ENCODE measurements around the gene UNC45B.

Gene UNC45B

DNA sequence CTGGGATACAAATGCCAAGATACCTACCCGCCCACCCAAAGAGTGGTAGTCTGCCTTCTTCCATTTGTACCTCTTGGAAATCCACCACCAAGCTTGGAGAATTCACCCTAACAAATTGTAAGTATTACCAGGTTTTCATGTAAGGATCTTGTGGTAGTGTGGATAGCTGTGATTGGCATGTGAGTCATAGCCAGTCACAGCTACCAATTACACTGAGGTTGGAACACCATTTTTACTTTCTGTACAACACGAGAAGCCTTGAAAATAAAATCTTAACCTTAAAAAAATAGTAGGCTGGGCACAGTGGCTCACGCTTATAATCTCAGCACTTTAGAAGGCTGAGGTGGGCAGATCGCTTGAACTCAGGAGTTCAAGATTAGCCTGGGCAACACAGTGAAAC lies 65.1 kb downstream of the UNC45B start:
- Histone ChIP-seq H3K4me3 (ENCODE audit: insufficient read depth, low read depth, low read length, poor library complexity, severe bottlenecking) (no peak overlapping the region), H3K27ac (ENCODE audit: insufficient read depth, low read length, poor library complexity, severe bottlenecking) (peak overlapping the region; percentile 68), H3K36me3 (ENCODE audit: control insufficient read depth, insufficient read depth, low read length) (no peaks in the 10 kb centered on the region), H3K4me1 (ENCODE audit: control insufficient read depth, insufficient read depth, low read length, poor library complexity, severe bottlenecking) (peaks cover 47% of the 10 kb centered on the region), H3K9me3 (ENCODE audit: control insufficient read depth, low read length) (no peaks in the 10 kb centered on the region), H3K27me3 (replicated peaks; ENCODE audit: control insufficient read depth, insufficient read depth, low read length, poor library complexity, severe bottlenecking) (no peaks in the 10 kb centered on the region)
- DNase-seq: no peak

DNA sequence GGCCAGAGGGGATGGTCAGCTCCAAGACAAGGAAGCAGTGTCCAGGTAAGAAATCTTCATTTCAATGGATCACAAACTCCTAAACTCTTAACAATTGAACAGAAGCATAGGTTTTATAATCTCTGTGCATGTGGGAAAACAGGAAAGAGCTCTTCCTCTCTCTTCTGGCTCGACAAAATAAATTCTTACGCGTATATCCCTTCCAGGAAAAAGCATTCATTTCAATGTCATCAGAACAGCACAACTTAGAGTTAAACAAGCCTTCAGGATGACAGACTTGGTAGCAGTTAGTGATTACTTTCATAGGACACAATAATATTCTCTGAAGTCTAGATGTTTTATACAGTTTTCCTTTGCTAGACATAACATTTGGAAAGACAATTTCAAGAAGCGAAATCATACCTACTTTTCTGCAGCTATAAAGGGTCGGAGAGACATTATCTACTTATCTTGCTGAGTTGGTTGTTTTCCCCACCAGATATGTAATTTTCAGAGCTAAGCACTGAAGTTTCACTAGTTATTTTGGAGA lies 65.9 kb downstream of the UNC45B start:
- H3K4me3 ChIP-seq (ENCODE audit: insufficient read depth, low read depth, low read length, poor library complexity, severe bottlenecking): peak overlapping the region; percentile 26
- DNase-seq: no peak
- H3K4me1 ChIP-seq (ENCODE audit: control insufficient read depth, insufficient read depth, low read length, poor library complexity, severe bottlenecking): peaks cover 47% of the 10 kb centered on the region

DNA sequence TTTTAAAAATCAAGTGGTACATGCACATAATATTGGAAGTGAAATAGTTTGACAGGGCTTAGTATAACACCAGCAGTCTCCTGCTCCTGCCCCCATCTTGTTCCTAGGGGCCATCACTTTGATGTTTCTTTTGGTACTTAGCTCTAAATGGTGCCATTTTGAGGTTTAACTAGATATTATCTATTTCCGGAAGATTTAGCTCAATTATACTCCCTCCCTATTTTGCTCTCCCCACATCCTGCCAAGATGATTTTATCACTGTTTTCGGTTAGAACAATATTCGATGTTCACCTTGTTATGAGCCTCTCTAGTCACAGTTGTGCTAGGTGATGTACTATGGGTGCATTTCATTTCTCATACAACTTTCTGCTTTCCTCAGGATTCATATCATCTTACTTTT lies 66.6 kb downstream of the UNC45B start:
- peak overlapping the region; percentile 27 for H3K4me3 ChIP-seq (ENCODE audit: insufficient read depth, low read depth, low read length, poor library complexity, severe bottlenecking)

More for the DNA sequence above, 65.9 kb downstream of the UNC45B start:
- Histone ChIP-seq H3K9me3 (ENCODE audit: control insufficient read depth, low read length) (no peaks in the 10 kb centered on the region), H3K27me3 (replicated peaks; ENCODE audit: control insufficient read depth, insufficient read depth, low read length, poor library complexity, severe bottlenecking) (no peaks in the 10 kb centered on the region), H3K27ac (ENCODE audit: insufficient read depth, low read length, poor library complexity, severe bottlenecking) (peak overlapping the region; percentile 68), H3K36me3 (ENCODE audit: control insufficient read depth, insufficient read depth, low read length) (no peaks in the 10 kb centered on the region)

DNA sequence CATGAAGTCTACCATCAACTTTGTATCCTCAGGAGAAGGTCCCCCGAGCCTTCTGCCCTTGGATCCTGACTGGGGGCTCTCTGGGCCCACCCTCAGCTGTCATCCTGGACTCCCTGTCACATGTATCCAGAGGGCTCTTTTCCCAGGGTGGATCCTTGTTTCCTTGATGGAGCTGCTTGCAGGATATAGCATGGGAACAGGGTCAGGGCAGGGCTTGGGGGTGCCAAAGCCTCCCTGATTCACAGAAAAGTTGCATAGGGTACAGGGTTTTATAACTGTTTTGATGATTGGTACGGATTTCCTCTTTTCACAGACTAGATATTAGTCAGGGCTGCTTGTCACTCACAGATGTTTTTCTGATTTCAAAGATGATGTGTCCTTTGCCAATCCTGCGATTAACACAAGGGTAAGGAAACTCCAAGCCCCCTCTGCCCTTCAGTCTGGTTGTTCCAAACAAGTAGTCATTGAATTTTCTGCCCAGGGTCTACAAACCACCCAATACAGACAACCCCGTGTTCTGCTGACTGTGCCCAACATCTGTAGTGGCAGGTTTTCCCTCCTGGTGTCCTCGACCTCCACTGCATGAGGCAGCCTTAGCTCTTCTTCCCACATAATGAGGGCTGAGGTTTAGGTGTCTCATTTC lies 67.1 kb downstream of the UNC45B start:
- H3K36me3 ChIP-seq (ENCODE audit: control insufficient read depth, insufficient read depth, low read length): no peaks in the 10 kb centered on the region
- H3K9me3 ChIP-seq (ENCODE audit: control insufficient read depth, low read length): no peaks in the 10 kb centered on the region
- peaks cover 58% of the 10 kb centered on the region for H3K4me1 ChIP-seq (ENCODE audit: control insufficient read depth, insufficient read depth, low read length, poor library complexity, severe bottlenecking)
- peak overlapping the region; percentile 89 for H3K27ac ChIP-seq (ENCODE audit: insufficient read depth, low read length, poor library complexity, severe bottlenecking)
- H3K27me3 ChIP-seq (replicated peaks; ENCODE audit: control insufficient read depth, insufficient read depth, low read length, poor library complexity, severe bottlenecking): no peaks in the 10 kb centered on the region
- DNase-seq: peak in 1 of 3 donors; percentile 30
- peak overlapping the region; percentile 27 for H3K4me3 ChIP-seq (ENCODE audit: insufficient read depth, low read depth, low read length, poor library complexity, severe bottlenecking)

More for the DNA sequence above, 66.6 kb downstream of the UNC45B start:
- Histone ChIP-seq H3K4me1 (ENCODE audit: control insufficient read depth, insufficient read depth, low read length, poor library complexity, severe bottlenecking) (peaks cover 53% of the 10 kb centered on the region), H3K36me3 (ENCODE audit: control insufficient read depth, insufficient read depth, low read length) (no peaks in the 10 kb centered on the region), H3K27ac (ENCODE audit: insufficient read depth, low read length, poor library complexity, severe bottlenecking) (peak overlapping the region; percentile 89), H3K27me3 (replicated peaks; ENCODE audit: control insufficient read depth, insufficient read depth, low read length, poor library complexity, severe bottlenecking) (no peaks in the 10 kb centered on the region), H3K9me3 (ENCODE audit: control insufficient read depth, low read length) (no peaks in the 10 kb centered on the region)
- DNase-seq: peak; percentile 13 to 46 (median 30)

DNA sequence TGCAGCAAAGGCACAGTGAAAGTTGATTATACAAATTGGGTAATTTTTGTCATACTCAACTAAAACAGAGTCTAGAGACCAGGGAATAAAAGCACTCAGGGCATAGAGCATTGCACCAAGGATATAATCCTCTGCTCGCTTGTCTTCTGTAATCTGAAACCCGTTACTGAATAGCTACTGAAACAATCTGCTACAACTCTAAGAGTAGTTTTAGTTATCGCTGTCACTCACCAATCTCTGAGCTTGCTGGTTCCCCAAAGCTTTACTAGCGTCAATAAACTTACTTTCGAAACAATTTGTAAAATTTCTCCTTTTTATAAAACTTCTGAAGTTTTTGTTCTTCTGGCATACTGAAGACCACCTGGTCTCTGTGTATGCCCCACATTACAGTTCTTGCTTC lies 69.5 kb downstream of the UNC45B start:
- Histone ChIP-seq H3K36me3 (ENCODE audit: control insufficient read depth, insufficient read depth, low read length) (no peaks in the 10 kb centered on the region), H3K27ac (ENCODE audit: insufficient read depth, low read length, poor library complexity, severe bottlenecking) (peak overlapping the region; percentile 89), H3K9me3 (ENCODE audit: control insufficient read depth, low read length) (no peaks in the 10 kb centered on the region), H3K4me1 (ENCODE audit: control insufficient read depth, insufficient read depth, low read length, poor library complexity, severe bottlenecking) (peaks cover 66% of the 10 kb centered on the region), H3K4me3 (ENCODE audit: insufficient read depth, low read depth, low read length, poor library complexity, severe bottlenecking) (no peak overlapping the region), H3K27me3 (replicated peaks; ENCODE audit: control insufficient read depth, insufficient read depth, low read length, poor library complexity, severe bottlenecking) (no peaks in the 10 kb centered on the region)
- DNase-seq: no peak

DNA sequence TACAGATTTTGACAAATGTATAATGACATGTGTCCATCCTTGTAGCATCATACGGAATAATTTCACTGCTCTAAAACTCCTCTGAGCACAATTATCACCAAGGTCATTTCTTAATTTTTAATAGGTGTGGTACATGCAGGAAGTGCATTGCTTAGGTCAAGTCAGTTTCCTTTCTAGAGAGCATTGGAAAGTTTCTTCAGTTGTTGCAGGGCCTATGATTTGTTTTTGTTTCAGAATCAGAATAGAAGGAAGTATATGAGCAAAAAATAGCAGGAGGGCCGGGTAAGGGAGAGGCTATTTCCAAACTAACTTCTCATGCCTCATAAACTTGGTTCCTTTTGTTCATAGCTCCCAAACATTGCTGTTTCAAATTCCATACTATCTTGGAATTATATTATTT lies 71.3 kb downstream of the UNC45B start:
- Histone ChIP-seq H3K27ac (ENCODE audit: insufficient read depth, low read length, poor library complexity, severe bottlenecking) (peak overlapping the region; percentile 49), H3K4me1 (ENCODE audit: control insufficient read depth, insufficient read depth, low read length, poor library complexity, severe bottlenecking) (peaks cover 48% of the 10 kb centered on the region)
- no peak for DNase-seq

DNA sequence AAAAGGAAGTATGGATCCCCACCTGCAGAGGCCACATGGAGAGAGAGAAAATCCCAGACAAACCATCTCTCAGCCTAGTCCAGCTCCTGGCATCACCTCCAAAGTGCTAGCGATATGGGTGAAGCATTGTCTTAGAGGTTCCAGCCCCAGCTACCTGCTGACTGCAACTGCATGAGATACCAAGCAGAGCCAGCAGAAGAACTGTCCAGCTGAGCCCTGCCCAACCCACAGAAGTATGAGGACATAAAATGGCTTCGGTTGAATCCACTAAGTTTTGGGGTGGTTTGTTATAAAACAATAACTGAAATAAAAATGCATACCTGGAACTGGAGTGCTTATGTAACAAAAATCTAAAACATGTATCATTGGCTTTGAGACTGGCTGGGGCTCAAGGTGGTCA lies 74.8 kb downstream of the UNC45B start:
- Histone ChIP-seq H3K36me3 (ENCODE audit: control insufficient read depth, insufficient read depth, low read length) (no peaks in the 10 kb centered on the region), H3K27me3 (replicated peaks; ENCODE audit: control insufficient read depth, insufficient read depth, low read length, poor library complexity, severe bottlenecking) (no peaks in the 10 kb centered on the region), H3K4me1 (ENCODE audit: control insufficient read depth, insufficient read depth, low read length, poor library complexity, severe bottlenecking) (peaks cover 24% of the 10 kb centered on the region), H3K9me3 (ENCODE audit: control insufficient read depth, low read length) (no peaks in the 10 kb centered on the region), H3K27ac (ENCODE audit: insufficient read depth, low read length, poor library complexity, severe bottlenecking) (no peak overlapping the region), H3K4me3 (ENCODE audit: insufficient read depth, low read depth, low read length, poor library complexity, severe bottlenecking) (no peak overlapping the region)
- DNase-seq: no peak

More for the DNA sequence above, 71.3 kb downstream of the UNC45B start:
- Histone ChIP-seq H3K36me3 (ENCODE audit: control insufficient read depth, insufficient read depth, low read length) (no peaks in the 10 kb centered on the region), H3K9me3 (ENCODE audit: control insufficient read depth, low read length) (no peaks in the 10 kb centered on the region), H3K4me3 (ENCODE audit: insufficient read depth, low read depth, low read length, poor library complexity, severe bottlenecking) (no peak overlapping the region), H3K27me3 (replicated peaks; ENCODE audit: control insufficient read depth, insufficient read depth, low read length, poor library complexity, severe bottlenecking) (no peaks in the 10 kb centered on the region)

DNA sequence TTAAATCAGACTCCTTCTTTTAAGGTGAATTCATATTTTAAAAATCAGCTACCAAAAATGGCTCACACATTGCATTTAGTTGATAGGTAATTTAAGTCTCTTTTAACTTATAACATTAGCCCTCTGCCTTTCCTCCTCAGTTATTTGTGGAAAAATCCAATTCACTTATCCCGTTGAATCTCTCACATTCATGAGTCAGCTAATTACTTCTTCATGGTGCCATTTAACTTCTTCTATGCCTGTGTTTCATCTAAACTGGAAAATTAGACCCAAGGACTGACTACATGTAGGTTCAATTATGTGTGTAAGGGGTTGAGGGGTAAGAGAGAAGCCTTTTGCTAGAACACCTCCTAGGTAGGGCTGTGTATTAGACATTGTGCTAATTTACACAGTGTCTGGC lies 76.8 kb downstream of the UNC45B start:
- Histone ChIP-seq H3K36me3 (ENCODE audit: control insufficient read depth, insufficient read depth, low read length) (no peaks in the 10 kb centered on the region), H3K4me3 (ENCODE audit: insufficient read depth, low read depth, low read length, poor library complexity, severe bottlenecking) (no peak overlapping the region)
- no peak for DNase-seq

DNA sequence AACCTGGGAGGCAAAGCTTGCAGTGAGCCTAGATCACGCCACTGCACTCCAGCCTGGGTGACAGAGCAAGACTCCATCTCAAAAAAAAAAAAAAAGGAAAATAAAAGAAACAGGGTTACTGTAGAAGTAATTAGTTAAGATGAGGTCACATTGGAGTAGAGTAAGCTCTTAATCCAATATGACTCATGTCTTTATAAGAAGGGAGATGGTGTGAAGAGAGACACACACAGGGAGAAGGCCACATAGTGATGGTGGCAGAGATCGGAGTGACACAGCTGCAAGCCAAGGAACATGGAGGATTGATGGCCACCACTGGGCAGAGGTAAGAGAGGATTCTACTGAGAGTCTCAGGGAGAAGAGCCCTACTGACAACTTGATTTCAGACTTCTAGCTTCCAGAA lies 79.9 kb downstream of the UNC45B start:
- Histone ChIP-seq H3K27me3 (replicated peaks; ENCODE audit: control insufficient read depth, insufficient read depth, low read length, poor library complexity, severe bottlenecking) (no peaks in the 10 kb centered on the region), H3K36me3 (ENCODE audit: control insufficient read depth, insufficient read depth, low read length) (no peaks in the 10 kb centered on the region), H3K9me3 (ENCODE audit: control insufficient read depth, low read length) (no peaks in the 10 kb centered on the region), H3K27ac (ENCODE audit: insufficient read depth, low read length, poor library complexity, severe bottlenecking) (no peak overlapping the region), H3K4me3 (ENCODE audit: insufficient read depth, low read depth, low read length, poor library complexity, severe bottlenecking) (no peak overlapping the region), H3K4me1 (ENCODE audit: control insufficient read depth, insufficient read depth, low read length, poor library complexity, severe bottlenecking) (no peaks in the 10 kb centered on the region)
- no peak for DNase-seq

More for the DNA sequence above, 76.8 kb downstream of the UNC45B start:
- peaks cover 16% of the 10 kb centered on the region for H3K4me1 ChIP-seq (ENCODE audit: control insufficient read depth, insufficient read depth, low read length, poor library complexity, severe bottlenecking)
- no peaks in the 10 kb centered on the region for H3K27me3 ChIP-seq (replicated peaks; ENCODE audit: control insufficient read depth, insufficient read depth, low read length, poor library complexity, severe bottlenecking)
- no peaks in the 10 kb centered on the region for H3K9me3 ChIP-seq (ENCODE audit: control insufficient read depth, low read length)
- no peak overlapping the region for H3K27ac ChIP-seq (ENCODE audit: insufficient read depth, low read length, poor library complexity, severe bottlenecking)

DNA sequence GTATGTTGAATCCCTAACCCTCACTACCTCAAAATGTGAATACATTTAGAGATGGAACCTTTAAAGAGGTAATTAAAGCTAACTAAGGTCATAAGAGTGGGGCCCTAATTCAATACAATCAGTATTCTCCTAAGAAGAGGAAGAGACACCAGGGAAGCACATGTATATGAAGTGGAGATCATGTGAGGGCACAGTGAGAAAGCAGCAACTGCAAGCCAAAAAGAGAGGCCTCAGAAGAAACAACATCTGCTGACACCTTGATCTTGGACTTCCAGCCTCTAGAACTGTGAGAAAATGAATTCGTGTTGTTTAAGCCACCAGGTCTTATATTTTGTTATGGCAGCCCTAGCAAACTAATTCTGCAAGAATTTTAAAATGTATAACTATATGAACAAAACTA lies 82.0 kb downstream of the UNC45B start:
- no peaks in the 10 kb centered on the region for H3K4me1 ChIP-seq (ENCODE audit: control insufficient read depth, insufficient read depth, low read length, poor library complexity, severe bottlenecking)
- H3K27me3 ChIP-seq (replicated peaks; ENCODE audit: control insufficient read depth, insufficient read depth, low read length, poor library complexity, severe bottlenecking): no peaks in the 10 kb centered on the region
- H3K9me3 ChIP-seq (ENCODE audit: control insufficient read depth, low read length): no peaks in the 10 kb centered on the region
- H3K36me3 ChIP-seq (ENCODE audit: control insufficient read depth, insufficient read depth, low read length): no peaks in the 10 kb centered on the region
- no peak overlapping the region for H3K4me3 ChIP-seq (ENCODE audit: insufficient read depth, low read depth, low read length, poor library complexity, severe bottlenecking)
- no peak for DNase-seq
- H3K27ac ChIP-seq (ENCODE audit: insufficient read depth, low read length, poor library complexity, severe bottlenecking): no peak overlapping the region
